Gastroesophageal sphincter (tissue), 3 donors: ENCODE measurements around the gene MEG3.

Source experiments
- CTCF ChIP-seq, 4 experiments: fragments of 200-600 bp in 2 of 4; fragments of 450-650 bp in 2 of 4; sonication (generic) in 1 of 4; IDR thresholded peaks; one replicate each; pipeline ENCODE4 v1.5.1; 2017 to 2019; ENCODE audit warnings: antibody characterized with exemption in 4 of 4, mild to moderate bottlenecking in 2 of 4, moderate library complexity in 2 of 4
- POLR2A ChIP-seq, 2 donors: fragments of 450-650 bp; IDR thresholded peaks; one replicate each; pipeline ENCODE4 v1.6.1; 2017; ENCODE audit warnings: antibody characterized with exemption in 2 of 2, mild to moderate bottlenecking in 2 of 2, moderate library complexity in 1 of 2
- POLR2AphosphoS5 ChIP-seq: sonication (generic); formaldehyde crosslinking; IDR thresholded peaks from one replicate; pipeline ENCODE4 v1.6.1; 2017; ENCODE audit warnings: antibody characterized with exemption

DNA sequence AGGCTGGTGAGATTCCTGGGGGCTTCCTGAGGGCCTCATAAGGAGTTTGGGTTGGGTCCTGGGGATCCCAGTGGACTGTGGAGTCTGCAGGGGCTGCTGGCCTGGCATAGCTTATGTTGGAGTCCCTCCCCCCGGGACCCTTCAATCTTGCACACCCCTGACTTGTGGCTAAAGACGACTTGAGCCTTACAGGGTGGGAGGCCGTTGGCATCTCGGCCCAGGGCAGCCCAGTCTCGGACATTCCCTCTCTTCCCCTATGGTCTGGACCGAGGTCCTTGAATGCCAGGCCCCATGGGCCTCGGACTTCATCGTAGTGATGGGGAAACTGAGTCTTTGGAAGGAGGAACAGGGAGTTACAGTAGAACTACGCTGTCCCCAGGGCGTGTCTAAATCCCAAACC lies 65.1 kb downstream of the MEG3 start:
- TF ChIP-seq POLR2AphosphoS5 (no peak), POLR2A (IDR thresholded peaks at IDR 0.05) (no peak), CTCF (IDR thresholded peaks at IDR 0.05) (no peak)
